DMS79 treated with DMSO at 0.1 percent for 48 hours (cell line): ENCODE results near the gene PRDM2.
A peak's percentile ranks its signal among the peaks of the same experiment; 100 is the strongest.

Source experiments
- DNase-seq: peaks from one replicate; lab custom pipeline; 2025; lab: John Stamatoyannopoulos, UW

The PRDM2 gene

GRCh38 chr1:13813398-13814012 is 113.5 kb downstream of the PRDM2 start:
- DNase-seq: no peak

- DNase-seq: no peak
Observed at GRCh38 chr1:13814131-13814530, 114.1 kb downstream of the PRDM2 start.

- no peak for DNase-seq
Observed at GRCh38 chr1:13816016-13816760, 116.2 kb downstream of the PRDM2 start.

GRCh38 chr1:13817906-13818305 is 117.9 kb downstream of the PRDM2 start:
- no peak for DNase-seq

- DNase-seq: no peak
Observed at GRCh38 chr1:13818926-13819325, 118.9 kb downstream of the PRDM2 start.

- DNase-seq: no peak
Observed at GRCh38 chr1:13819642-13820041, 119.7 kb downstream of the PRDM2 start.

GRCh38 chr1:13820055-13820454 is 120.1 kb downstream of the PRDM2 start:
- no peak for DNase-seq

GRCh38 chr1:13820456-13820855 is 120.5 kb downstream of the PRDM2 start:
- DNase-seq: no peak

GRCh38 chr1:13823126-13823880 is 123.3 kb downstream of the PRDM2 start:
- no peak for DNase-seq

GRCh38 chr1:13823936-13824335 is 123.9 kb downstream of the PRDM2 start:
- no peak for DNase-seq

- no peak for DNase-seq
Observed at GRCh38 chr1:13824626-13825025, 124.6 kb downstream of the PRDM2 start.

- DNase-seq: no peak
Observed at GRCh38 chr1:13825033-13825432, 125.0 kb downstream of the PRDM2 start.

GRCh38 chr1:13826009-13826408 is 126.0 kb downstream of the PRDM2 start:
- no peak for DNase-seq

GRCh38 chr1:13826591-13826990 is 126.6 kb downstream of the PRDM2 start:
- no peak for DNase-seq

GRCh38 chr1:13828454-13829151 is 128.6 kb downstream of the PRDM2 start:
- DNase-seq: peak; percentile 31

GRCh38 chr1:13829152-13829769 is 129.3 kb downstream of the PRDM2 start:
- DNase-seq: no peak

GRCh38 chr1:13830170-13830569 is 130.2 kb downstream of the PRDM2 start:
- DNase-seq: peak; percentile 73

GRCh38 chr1:13830616-13831280 is 130.8 kb downstream of the PRDM2 start:
- DNase-seq: peak; percentile 99

GRCh38 chr1:13832100-13832499 is 132.1 kb downstream of the PRDM2 start:
- DNase-seq: peak; percentile 75

GRCh38 chr1:13832536-13832935 is 132.5 kb downstream of the PRDM2 start:
- peak; percentile 96 for DNase-seq

- DNase-seq: no peak
Observed at GRCh38 chr1:13836136-13836535, 136.1 kb downstream of the PRDM2 start.
